Smooth muscle cell (in vitro differentiated cells): ENCODE measurements around the gene C1QBP. TPM values are rescaled to one million over a fixed set of nuclear protein-coding genes. Genes with fewer than 3 reads are reported as not detected.

Source experiments
- DNase-seq: peaks from one replicate; lab custom pipeline; 2025; ENCODE audit not compliant: unreplicated experiment; lab: John Stamatoyannopoulos, UW
- H2AFZ ChIP-seq: fragments of 200-600 bp; sonication (generic); 2 replicates; pipeline ENCODE4 v1.6.0; 2016; ENCODE audit warnings: antibody characterized with exemption, low read depth, mild to moderate bottlenecking
- H3F3A ChIP-seq: fragments of 200-600 bp; sonication (generic); 2 replicates; pipeline ENCODE4 v1.6.0; 2017; ENCODE audit warnings: antibody characterized with exemption, low read depth
- H3K27ac ChIP-seq: fragments of 200-600 bp; sonication (generic); 2 replicates; pipeline ENCODE4 v1.5.1; 2016; ENCODE audit warnings: low read depth, mild to moderate bottlenecking
- H3K27me3 ChIP-seq: fragments of 200-600 bp; sonication (generic); 2 replicates; pipeline ENCODE4 v1.6.1; 2016; ENCODE audit warnings: low read depth, mild to moderate bottlenecking
- H3K36me3 ChIP-seq: fragments of 200-600 bp; sonication (generic); 2 replicates; pipeline ENCODE4 v1.5.1; 2016; ENCODE audit warnings: low read depth
- H3K4me1 ChIP-seq: fragments of 200-600 bp; sonication (generic); 2 replicates; pipeline ENCODE4 v1.5.1; 2016; ENCODE audit warnings: low read depth
- H3K4me2 ChIP-seq: fragments of 200-600 bp; sonication (generic); 2 replicates; pipeline ENCODE4 v1.6.0; 2016; ENCODE audit warnings: mild to moderate bottlenecking
- H3K4me3 ChIP-seq: fragments of 200-600 bp; sonication (generic); 2 replicates; pipeline ENCODE4 v1.5.1; 2016; ENCODE audit warnings: mild to moderate bottlenecking
- H3K79me2 ChIP-seq: fragments of 200-600 bp; sonication (generic); 2 replicates; pipeline ENCODE4 v1.6.0; 2016; ENCODE audit warnings: low read depth, mild to moderate bottlenecking
- H3K9ac ChIP-seq: fragments of 200-600 bp; sonication (generic); 2 replicates; pipeline ENCODE4 v1.6.0; 2016; ENCODE audit warnings: low read depth
- H3K9me3 ChIP-seq: fragments of 200-600 bp; sonication (generic); replicated peaks from 2 replicates; pipeline ENCODE4 v1.5.1; 2016; ENCODE audit warnings: low read depth
- H4K20me1 ChIP-seq: fragments of 200-600 bp; sonication (generic); 2 replicates; pipeline ENCODE4 v1.6.0; 2016; ENCODE audit warnings: low read depth
- WGBS: methylation state at CpG from one replicate; pipeline ENCODE4 v1.1.7; 2016; ENCODE audit warnings: low lambda C conversion rate; 5-methylcytosine and 5-hydroxymethylcytosine counted together
- polyA plus RNA-seq: library from polyadenylated mRNA; unstranded; fragments of >200 nt; fragmentation: Nextera tagmentation; extraction: Ambion mirVana; gene quantifications from 2 replicates; pipeline ENCODE4 v1.2.1, GENCODE V29; 2016
- total RNA-seq: library from RNA; depleted of rRNA; stranded (reverse); fragments of >200 nt; gene quantifications from 2 replicates; pipeline ENCODE4 v1.2.3, GENCODE V29; 2014
- TF ChIP-seq, protein P1 (sequence below): fragments of 200-600 bp; sonication (generic); IDR thresholded peaks from 2 replicates; pipeline ENCODE4 v1.5.1; 2017; ENCODE audit warnings: borderline replicate concordance, mild to moderate bottlenecking, antibody characterized with exemption; ENCODE audit not compliant: insufficient read depth, poor library complexity, severe bottlenecking

C1QBP gene
- total and polyA plus RNA-seq, 2 experiments from 2014 or later, result 120 to 121 TPM

DNA sequence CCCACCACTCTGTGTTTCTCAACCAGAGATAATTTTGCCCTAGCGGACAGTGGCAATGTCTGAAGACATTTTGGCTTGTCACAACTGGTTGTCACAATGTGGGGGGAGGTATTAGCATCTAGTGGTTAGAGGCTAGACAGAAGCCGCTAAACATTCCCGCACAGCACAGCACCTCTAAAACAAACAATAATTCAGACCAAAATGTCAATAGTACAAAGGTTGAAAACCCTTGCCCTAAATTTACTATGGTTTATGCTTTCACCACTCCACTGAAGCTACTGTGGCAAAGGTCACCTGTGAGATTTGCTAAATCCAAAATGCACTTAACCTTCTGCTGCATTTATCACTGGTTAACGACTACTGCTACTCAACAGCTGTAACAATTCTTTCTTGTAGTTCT is 33.6 kb downstream of the C1QBP start:
- Histone ChIP-seq H3K27ac (no peak overlapping the region), H3K9me3 (no peaks in the 10 kb centered on the region), H3K36me3 (peaks cover 53% of the 10 kb centered on the region), H3K4me2 (no peak overlapping the region), H3K4me3 (no peak overlapping the region), H3K27me3 (no peaks in the 10 kb centered on the region), H3K4me1 (no peaks in the 10 kb centered on the region), H3K9ac (no peak overlapping the region), H4K20me1 (peaks cover 4% of the 10 kb centered on the region), H2AFZ (no peak overlapping the region), H3K79me2 (no peaks in the 10 kb centered on the region), H3F3A (no peaks in the 10 kb centered on the region)
- TF ChIP-seq, protein P1, sequence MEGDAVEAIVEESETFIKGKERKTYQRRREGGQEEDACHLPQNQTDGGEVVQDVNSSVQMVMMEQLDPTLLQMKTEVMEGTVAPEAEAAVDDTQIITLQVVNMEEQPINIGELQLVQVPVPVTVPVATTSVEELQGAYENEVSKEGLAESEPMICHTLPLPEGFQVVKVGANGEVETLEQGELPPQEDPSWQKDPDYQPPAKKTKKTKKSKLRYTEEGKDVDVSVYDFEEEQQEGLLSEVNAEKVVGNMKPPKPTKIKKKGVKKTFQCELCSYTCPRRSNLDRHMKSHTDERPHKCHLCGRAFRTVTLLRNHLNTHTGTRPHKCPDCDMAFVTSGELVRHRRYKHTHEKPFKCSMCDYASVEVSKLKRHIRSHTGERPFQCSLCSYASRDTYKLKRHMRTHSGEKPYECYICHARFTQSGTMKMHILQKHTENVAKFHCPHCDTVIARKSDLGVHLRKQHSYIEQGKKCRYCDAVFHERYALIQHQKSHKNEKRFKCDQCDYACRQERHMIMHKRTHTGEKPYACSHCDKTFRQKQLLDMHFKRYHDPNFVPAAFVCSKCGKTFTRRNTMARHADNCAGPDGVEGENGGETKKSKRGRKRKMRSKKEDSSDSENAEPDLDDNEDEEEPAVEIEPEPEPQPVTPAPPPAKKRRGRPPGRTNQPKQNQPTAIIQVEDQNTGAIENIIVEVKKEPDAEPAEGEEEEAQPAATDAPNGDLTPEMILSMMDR, result no peak
- WGBS, result 98% methylated on average over 4 of the region's 4 CpGs
- no peak for DNase-seq

DNA sequence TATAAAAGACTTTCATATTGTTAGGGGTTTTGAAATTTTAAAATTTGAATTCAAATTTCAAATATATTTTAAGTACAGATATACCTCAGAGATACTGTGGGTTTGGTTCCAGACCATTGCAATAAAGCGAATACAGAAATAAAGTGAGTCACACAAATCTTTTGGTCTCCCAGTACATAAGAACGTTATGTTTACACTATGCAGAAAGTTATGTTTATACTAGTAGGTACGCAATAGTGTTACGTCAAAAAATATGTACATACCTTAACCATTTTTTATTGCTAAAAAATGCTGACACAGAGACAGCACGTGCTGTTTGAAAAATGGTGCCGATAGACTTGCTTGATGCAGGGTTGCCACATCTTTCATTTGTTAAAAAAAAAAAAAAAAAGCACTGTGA is 39.2 kb downstream of the C1QBP start:
- H2AFZ ChIP-seq, result no peak overlapping the region
- WGBS, result 87% methylated on average over 6 of the region's 6 CpGs
- H3K36me3 ChIP-seq, result peaks cover 38% of the 10 kb centered on the region

DNA sequence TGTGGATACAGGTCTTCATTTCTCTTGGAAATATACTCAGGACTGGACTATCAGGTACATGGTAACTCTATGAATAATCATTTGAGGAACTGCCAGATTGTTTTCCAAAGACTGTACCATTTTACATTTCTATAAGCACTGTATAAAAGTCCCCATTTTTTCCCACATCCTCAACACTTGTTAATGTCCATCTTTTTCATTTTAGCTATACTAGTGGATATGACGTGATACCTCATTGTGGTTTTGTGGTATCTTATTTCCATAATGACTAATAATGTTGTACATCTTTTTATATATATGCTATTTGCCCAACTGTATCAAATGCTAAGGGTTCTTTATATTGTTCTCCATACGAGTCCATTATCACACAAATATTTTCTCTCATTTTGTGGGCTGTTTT is 42.3 kb downstream of the C1QBP start:
- peaks cover 20% of the 10 kb centered on the region for H3K36me3 ChIP-seq

More for the DNA sequence above, 39.2 kb downstream of the C1QBP start:
- Histone ChIP-seq H3K79me2 (no peaks in the 10 kb centered on the region), H3F3A (no peaks in the 10 kb centered on the region), H4K20me1 (no peaks in the 10 kb centered on the region), H3K4me3 (no peak overlapping the region), H3K27ac (no peak overlapping the region), H3K4me1 (no peaks in the 10 kb centered on the region), H3K9me3 (no peaks in the 10 kb centered on the region), H3K4me2 (no peak overlapping the region), H3K9ac (no peak overlapping the region), H3K27me3 (no peaks in the 10 kb centered on the region)
- no peak for DNase-seq
- TF ChIP-seq, protein P1, result no peak

DNA sequence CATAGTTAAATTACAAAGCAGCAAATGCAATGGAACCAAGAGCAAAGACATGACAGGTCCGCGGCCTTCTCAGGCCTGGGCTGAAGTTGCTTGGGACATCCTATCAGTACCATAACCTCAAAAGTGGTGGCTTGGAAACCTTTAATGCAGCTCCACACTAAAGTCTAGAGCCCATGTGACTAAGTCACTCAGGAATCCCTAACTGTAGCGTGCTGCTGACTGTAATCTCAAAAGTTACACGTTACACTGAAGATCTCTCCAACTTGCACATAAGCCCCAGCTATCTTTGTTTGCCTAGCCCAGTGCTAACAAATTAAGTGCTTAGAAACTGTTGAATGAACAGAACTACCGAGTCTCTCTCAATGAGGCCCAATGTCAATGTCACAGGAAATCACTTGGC is 47.3 kb downstream of the C1QBP start:
- 66% methylated on average over 5 of the region's 5 CpGs for WGBS
- no peaks in the 10 kb centered on the region for H3K4me1 ChIP-seq
- no peaks in the 10 kb centered on the region for H3K27me3 ChIP-seq
- TF ChIP-seq, protein P1, result no peak
- no peaks in the 10 kb centered on the region for H3K9me3 ChIP-seq
- H3K4me3 ChIP-seq, result no peak overlapping the region
- no peak overlapping the region for H3K9ac ChIP-seq
- H2AFZ ChIP-seq, result no peak overlapping the region
- no peaks in the 10 kb centered on the region for H4K20me1 ChIP-seq
- no peak for DNase-seq
- H3K79me2 ChIP-seq, result no peaks in the 10 kb centered on the region
- peak overlapping the region; percentile 1 for H3K27ac ChIP-seq
- peaks cover 20% of the 10 kb centered on the region for H3K36me3 ChIP-seq
- H3K4me2 ChIP-seq, result no peak overlapping the region
- no peaks in the 10 kb centered on the region for H3F3A ChIP-seq

More for the DNA sequence above, 42.3 kb downstream of the C1QBP start:
- H3K9me3 ChIP-seq, result no peaks in the 10 kb centered on the region
- H3K27me3 ChIP-seq, result no peaks in the 10 kb centered on the region
- H3K4me3 ChIP-seq, result no peak overlapping the region
- DNase-seq, result no peak
- TF ChIP-seq, protein P1, result no peak
- no peak overlapping the region for H3K9ac ChIP-seq
- H3K27ac ChIP-seq, result no peak overlapping the region
- H3K4me1 ChIP-seq, result no peaks in the 10 kb centered on the region
- no peaks in the 10 kb centered on the region for H3K79me2 ChIP-seq
- no peaks in the 10 kb centered on the region for H4K20me1 ChIP-seq
- no peak overlapping the region for H3K4me2 ChIP-seq
- 97% methylated on average over 2 of the region's 2 CpGs for WGBS
- no peak overlapping the region for H2AFZ ChIP-seq
- no peaks in the 10 kb centered on the region for H3F3A ChIP-seq

Other genes starting within 250 kb of the C1QBP start
- 2.7 and 7.2 TPM in 2 replicates for gene ZNF594, start 247.3 kb downstream of the C1QBP start, total RNA-seq
- gene ZNF594, start 247.3 kb downstream of the C1QBP start, polyA plus RNA-seq, result 1.00 and 2.8 TPM in 2 replicates
- gene SCIMP, start 204.3 kb downstream of the C1QBP start, total RNA-seq, result not detected in 2 replicates
- 0.07 TPM in 1 of 2 replicates, not detected in the other for gene SCIMP, start 204.3 kb downstream of the C1QBP start, polyA plus RNA-seq
- gene RABEP1, start 156.9 kb downstream of the C1QBP start, total RNA-seq, result 25.3 and 30.2 TPM in 2 replicates
- gene RABEP1, start 156.9 kb downstream of the C1QBP start, polyA plus RNA-seq, result 26.5 and 41.4 TPM in 2 replicates
- gene NUP88, start 19.5 kb downstream of the C1QBP start, total RNA-seq, result 44.2 and 47.4 TPM in 2 replicates
- 31.2 and 42.4 TPM in 2 replicates for gene NUP88, start 19.5 kb downstream of the C1QBP start, polyA plus RNA-seq
- 42.8 and 56.0 TPM in 2 replicates for gene RPAIN, start 19.0 kb downstream of the C1QBP start, total RNA-seq
- gene RPAIN, start 19.0 kb downstream of the C1QBP start, polyA plus RNA-seq, result 28.8 and 39.1 TPM in 2 replicates
- gene DHX33, start 29.8 kb upstream of the C1QBP start, total RNA-seq, result 6.0 and 6.2 TPM in 2 replicates
- 1.6 and 2.0 TPM in 2 replicates for gene DHX33, start 29.8 kb upstream of the C1QBP start, polyA plus RNA-seq
- 65.3 and 81.3 TPM in 2 replicates for gene DERL2, start 47.0 kb upstream of the C1QBP start, total RNA-seq
- 152 and 162 TPM in 2 replicates for gene DERL2, start 47.0 kb upstream of the C1QBP start, polyA plus RNA-seq
- 22.5 and 23.3 TPM in 2 replicates for gene MIS12, start 47.4 kb upstream of the C1QBP start, total RNA-seq
- gene MIS12, start 47.4 kb upstream of the C1QBP start, polyA plus RNA-seq, result 14.8 and 21.6 TPM in 2 replicates
- 47.2 and 49.3 TPM in 2 replicates for gene NLRP1, start 145.4 kb upstream of the C1QBP start, total RNA-seq
- gene NLRP1, start 145.4 kb upstream of the C1QBP start, polyA plus RNA-seq, result 64.2 and 75.7 TPM in 2 replicates